Keratinocyte (primary cell): ENCODE results near the gene FUT7. TPM values are rescaled to one million over a fixed set of nuclear protein-coding genes. Genes with fewer than 3 reads are reported as not detected.

Source experiments
- DNase-seq: peaks from one replicate; pipeline ENCODE4 v3.0.0-alpha.2; 2011; ENCODE audit warnings: low read depth, missing footprints, low spot score
- FAIRE-seq: peaks from 2 replicates; lab custom pipeline; 2011; peaks lifted over from hg19 to GRCh38; lab: Jason Lieb, UNC
- H2AFZ ChIP-seq: 2 replicates; pipeline ENCODE4 v1.6.0; 2012; ENCODE audit warnings: low read length, control low read depth, inconsistent platforms; ENCODE audit not compliant: control insufficient read depth
- H3K27ac ChIP-seq: 2 replicates; pipeline ENCODE4 v1.5.1; 2011; ENCODE audit warnings: low read length; ENCODE audit not compliant: control insufficient read depth, insufficient read depth
- H3K27me3 ChIP-seq: 3 replicates; pipeline ENCODE4 v1.6.0; 2011; ENCODE audit warnings: low read length; ENCODE audit not compliant: control insufficient read depth, insufficient read depth; ENCODE audit errors: extremely low read depth
- H3K36me3 ChIP-seq, 2 experiments: 2 replicates in 1 of 2; 3 replicates in 1 of 2; pipeline ENCODE4 v1.5.1; 2011; ENCODE audit warnings: low read length in 2 of 2, mild to moderate bottlenecking in 1 of 2; ENCODE audit not compliant: control insufficient read depth in 2 of 2, insufficient read depth in 2 of 2; ENCODE audit errors: extremely low read depth in 1 of 2
- H3K4me1 ChIP-seq: 3 replicates; pipeline ENCODE4 v1.5.1; 2011; ENCODE audit warnings: low read length; ENCODE audit not compliant: control insufficient read depth, insufficient read depth; ENCODE audit errors: extremely low read depth
- H3K4me2 ChIP-seq: 3 replicates; pipeline ENCODE4 v1.6.0; 2011; ENCODE audit warnings: low read depth, low read length; ENCODE audit not compliant: control insufficient read depth, insufficient read depth; ENCODE audit errors: extremely low read depth
- H3K4me3 ChIP-seq, 3 experiments: fragments of 200-600 bp in 1 of 3; sonication (generic) in 1 of 3; 2 replicates in 2 of 3; 3 replicates in 1 of 3; pipeline ENCODE4 v1.5.1; 2011 to 2016; ENCODE audit warnings: low read length in 3 of 3, mild to moderate bottlenecking in 3 of 3, control low read depth in 2 of 3, inconsistent platforms in 1 of 3, low read depth in 1 of 3, mixed read lengths in 1 of 3, mixed run types in 1 of 3, moderate library complexity in 1 of 3; ENCODE audit not compliant: control insufficient read depth in 2 of 3, insufficient read depth in 2 of 3; ENCODE audit errors: extremely low read depth in 1 of 3
- H3K79me2 ChIP-seq: 2 replicates; pipeline ENCODE4 v1.6.0; 2012; ENCODE audit warnings: low read length; ENCODE audit not compliant: control insufficient read depth, insufficient read depth
- H3K9ac ChIP-seq: 3 replicates; pipeline ENCODE4 v1.6.0; 2011; ENCODE audit warnings: low read length; ENCODE audit not compliant: control insufficient read depth, insufficient read depth; ENCODE audit errors: extremely low read depth
- H3K9me1 ChIP-seq: 3 replicates; pipeline ENCODE4 v1.6.0; 2011; ENCODE audit warnings: low read length; ENCODE audit not compliant: control insufficient read depth, insufficient read depth; ENCODE audit errors: extremely low read depth
- H3K9me3 ChIP-seq: 2 replicates; pipeline ENCODE4 v1.5.1; 2012; ENCODE audit warnings: low read depth, low read length; ENCODE audit not compliant: control insufficient read depth
- H4K20me1 ChIP-seq: 3 replicates; pipeline ENCODE4 v1.6.0; 2011; ENCODE audit warnings: low read length; ENCODE audit not compliant: control insufficient read depth, insufficient read depth; ENCODE audit errors: extremely low read depth
- CTCF ChIP-seq, 3 experiments: IDR thresholded peaks in 1 of 3; conservative IDR thresholded peaks in 1 of 3; optimal IDR thresholded peaks in 1 of 3; 2 replicates in 2 of 3; 3 replicates in 1 of 3; pipeline versions ENCODE3 to v1.5.1; 2011; ENCODE audit warnings: low read length in 3 of 3, mild to moderate bottlenecking in 3 of 3, moderate library complexity in 2 of 3, control low read depth in 1 of 3, inconsistent platforms in 1 of 3; ENCODE audit not compliant: insufficient read depth in 2 of 3; ENCODE audit errors: extremely low read depth in 1 of 3
- EZH2 ChIP-seq: IDR thresholded peaks from one replicate; pipeline ENCODE4 v1.6.1; 2012; ENCODE audit warnings: inconsistent platforms, mild to moderate bottlenecking, low read length, moderate library complexity
- dilution Hi-C: fragments of 300-500 bp; cut with MboI; formaldehyde crosslinking; loops from one replicate; pipeline ENCODE4 v1.7.0; 2020; ENCODE audit warnings: low sequenced_read_pairs; ENCODE audit not compliant: extremely low pct_ligation_motif_present
- polyA plus RNA-seq, 5 experiments: library from polyadenylated mRNA; depleted of rRNA in 3 of 5; stranded (reverse) in 3 of 5; stranded (forward) in 1 of 5; unstranded in 1 of 5; fragments of >200 nt; gene quantifications; 1 replicate in 1 of 5; 2 replicates in 3 of 5; 3 replicates in 1 of 5; pipeline versions ENCODE4 v1.2.1 to v1.2.3, GENCODE V29; 2011 to 2012; ENCODE audit warnings: missing spikeins in 2 of 5, low read depth in 1 of 5, low replicate concordance in 1 of 5

The FUT7 gene
- polyA plus RNA-seq, 1 donor (not counting 4 experiments of a cell fraction or from before 2014, with no cell fraction given) = not detected

- Histone ChIP-seq H3K4me1 (peaks cover 8% of the 10 kb centered on the region), H3K27me3 (peaks cover 15% of the 10 kb centered on the region)
- FAIRE-seq = no peak
These were observed 1.9 kb downstream of the FUT7 start for GRCh38 chr9:137030006-137030405.

GRCh38 chr9:137029058-137029936, 2.6 kb downstream of the FUT7 start:
- Histone ChIP-seq H3K36me3 (no peaks in the 10 kb centered on the region), H3K27ac (no peak overlapping the region), H4K20me1 (no peaks in the 10 kb centered on the region), H3K27me3 (peaks cover 15% of the 10 kb centered on the region), H3K9me3 (no peaks in the 10 kb centered on the region), H3K9me1 (no peaks in the 10 kb centered on the region), H3K4me2 (peak overlapping the region; percentile 81), H3K4me1 (peaks cover 7% of the 10 kb centered on the region), H3K9ac (no peak overlapping the region), H3K4me3 (no peak overlapping the region), H3K79me2 (no peaks in the 10 kb centered on the region), H2AFZ (no peak overlapping the region)
- dilution Hi-C loops = no loop called here
- TF ChIP-seq CTCF (optimal IDR thresholded peaks at IDR 0.05 in 1 of 3, IDR thresholded peaks at IDR 0.05 in 1 of 3, conservative IDR thresholded peaks at IDR 0.05 in 1 of 3; ENCODE audit: extremely low read depth in 1 of 3, insufficient read depth in 2 of 3, low read length in 3 of 3) (peak in 2 of 3 experiments; percentile 89 to 98), EZH2 (no peak)
- FAIRE-seq (no peak), DNase-seq (no peak)

More at GRCh38 chr9:137030006-137030405, 1.9 kb downstream of the FUT7 start:
- Histone ChIP-seq H2AFZ (no peak overlapping the region), H3K79me2 (no peaks in the 10 kb centered on the region), H3K9me3 (no peaks in the 10 kb centered on the region), H4K20me1 (no peaks in the 10 kb centered on the region), H3K9ac (no peak overlapping the region), H3K36me3 (no peaks in the 10 kb centered on the region), H3K4me2 (no peak overlapping the region), H3K4me3 (no peak overlapping the region), H3K27ac (no peak overlapping the region), H3K9me1 (no peaks in the 10 kb centered on the region)
- DNase-seq = no peak
- TF ChIP-seq CTCF (optimal IDR thresholded peaks at IDR 0.05 in 1 of 3, IDR thresholded peaks at IDR 0.05 in 1 of 3, conservative IDR thresholded peaks at IDR 0.05 in 1 of 3; ENCODE audit: extremely low read depth in 1 of 3, insufficient read depth in 2 of 3, low read length in 3 of 3) (no peak), EZH2 (no peak)
- dilution Hi-C loops = no loop called here
